Medulla oblongata (tissue), 1 donor: ENCODE measurements around the gene STARD13.

Source experiments
- DNase-seq: peaks from one replicate; pipeline ENCODE4 v3.0.0-alpha.2; 2015; ENCODE audit errors: extremely low spot score

The STARD13 gene, protein sequence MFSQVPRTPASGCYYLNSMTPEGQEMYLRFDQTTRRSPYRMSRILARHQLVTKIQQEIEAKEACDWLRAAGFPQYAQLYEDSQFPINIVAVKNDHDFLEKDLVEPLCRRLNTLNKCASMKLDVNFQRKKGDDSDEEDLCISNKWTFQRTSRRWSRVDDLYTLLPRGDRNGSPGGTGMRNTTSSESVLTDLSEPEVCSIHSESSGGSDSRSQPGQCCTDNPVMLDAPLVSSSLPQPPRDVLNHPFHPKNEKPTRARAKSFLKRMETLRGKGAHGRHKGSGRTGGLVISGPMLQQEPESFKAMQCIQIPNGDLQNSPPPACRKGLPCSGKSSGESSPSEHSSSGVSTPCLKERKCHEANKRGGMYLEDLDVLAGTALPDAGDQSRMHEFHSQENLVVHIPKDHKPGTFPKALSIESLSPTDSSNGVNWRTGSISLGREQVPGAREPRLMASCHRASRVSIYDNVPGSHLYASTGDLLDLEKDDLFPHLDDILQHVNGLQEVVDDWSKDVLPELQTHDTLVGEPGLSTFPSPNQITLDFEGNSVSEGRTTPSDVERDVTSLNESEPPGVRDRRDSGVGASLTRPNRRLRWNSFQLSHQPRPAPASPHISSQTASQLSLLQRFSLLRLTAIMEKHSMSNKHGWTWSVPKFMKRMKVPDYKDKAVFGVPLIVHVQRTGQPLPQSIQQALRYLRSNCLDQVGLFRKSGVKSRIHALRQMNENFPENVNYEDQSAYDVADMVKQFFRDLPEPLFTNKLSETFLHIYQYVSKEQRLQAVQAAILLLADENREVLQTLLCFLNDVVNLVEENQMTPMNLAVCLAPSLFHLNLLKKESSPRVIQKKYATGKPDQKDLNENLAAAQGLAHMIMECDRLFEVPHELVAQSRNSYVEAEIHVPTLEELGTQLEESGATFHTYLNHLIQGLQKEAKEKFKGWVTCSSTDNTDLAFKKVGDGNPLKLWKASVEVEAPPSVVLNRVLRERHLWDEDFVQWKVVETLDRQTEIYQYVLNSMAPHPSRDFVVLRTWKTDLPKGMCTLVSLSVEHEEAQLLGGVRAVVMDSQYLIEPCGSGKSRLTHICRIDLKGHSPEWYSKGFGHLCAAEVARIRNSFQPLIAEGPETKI

DNA sequence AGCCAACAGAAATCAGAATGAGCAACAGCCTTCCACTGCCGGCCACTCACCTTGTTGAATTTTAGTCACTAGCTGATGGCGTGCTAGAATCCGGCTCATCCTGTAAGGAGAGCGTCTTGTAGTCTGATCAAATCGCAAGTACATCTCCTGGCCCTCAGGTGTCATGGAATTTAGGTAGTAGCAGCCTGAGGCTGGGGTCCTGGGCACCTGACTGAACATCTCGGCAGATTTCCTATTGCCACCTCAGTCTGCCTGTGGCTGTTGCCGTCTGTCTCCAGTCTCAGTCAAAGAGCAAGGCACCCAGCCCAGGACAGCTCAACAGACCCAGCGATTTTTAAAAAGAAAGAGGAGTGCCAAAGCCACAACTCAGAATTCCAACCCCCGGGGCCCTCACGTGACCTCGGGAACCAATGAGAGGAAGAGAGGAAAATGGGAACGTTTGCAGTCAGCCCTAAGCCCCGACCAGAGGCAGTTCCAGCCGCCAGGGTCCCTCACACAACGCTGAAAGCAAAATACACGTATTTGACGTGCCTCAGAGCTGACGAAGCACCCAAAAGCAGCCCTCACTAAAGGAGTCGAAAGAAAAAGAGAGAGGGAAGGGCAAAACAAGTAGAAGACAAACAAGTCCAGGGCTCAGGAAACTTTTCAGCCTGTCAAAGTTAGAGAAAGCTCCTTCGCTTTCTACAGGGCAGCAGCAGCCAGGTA, at the start of gene STARD13:
Gene STARD13, minus strand, starts transcription at position 336 of the 705 bp plus-strand sequence. Its CDS starts 117 bp downstream, at position 219.
- peak; percentile 98 for DNase-seq

DNA sequence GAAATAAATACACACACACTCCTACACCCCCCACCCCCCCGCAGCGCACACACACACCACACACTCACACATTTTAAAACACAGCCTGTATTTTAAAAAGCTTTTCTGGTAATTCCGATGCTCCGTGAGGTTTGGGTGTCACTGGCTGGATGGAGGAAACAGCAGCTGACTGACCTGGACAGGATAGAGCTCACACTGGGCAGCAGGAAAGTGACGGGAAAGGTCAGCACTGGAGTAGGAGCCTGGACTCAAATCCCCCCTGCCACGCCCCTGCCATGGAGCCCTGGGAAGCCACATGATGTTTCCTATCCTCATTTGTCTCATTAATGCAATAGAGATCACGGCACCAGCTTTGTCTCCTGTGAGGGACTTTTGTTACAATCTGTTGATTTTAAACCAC, 49.3 kb upstream of the STARD13 start:
- DNase-seq = no peak

DNA sequence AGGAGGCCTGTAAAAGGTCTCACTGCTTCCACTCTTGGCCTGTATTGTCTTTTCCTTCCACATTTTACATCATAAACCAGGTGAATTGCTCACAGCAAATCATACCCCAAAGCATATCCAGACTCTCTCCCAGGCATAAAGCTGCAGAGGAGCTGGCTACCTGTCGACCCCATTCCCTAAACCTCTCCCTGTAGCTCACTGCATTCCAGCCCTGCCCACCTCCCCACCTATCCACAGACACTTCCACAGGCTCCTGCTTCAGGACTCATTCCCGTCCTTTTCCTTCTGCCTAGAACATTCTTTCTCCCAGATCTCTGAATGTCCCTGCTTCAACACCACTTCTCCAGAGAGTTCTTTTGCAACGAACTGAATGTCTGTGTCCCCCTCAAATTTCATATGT, 46.4 kb upstream of the STARD13 start:
- DNase-seq = no peak

DNA sequence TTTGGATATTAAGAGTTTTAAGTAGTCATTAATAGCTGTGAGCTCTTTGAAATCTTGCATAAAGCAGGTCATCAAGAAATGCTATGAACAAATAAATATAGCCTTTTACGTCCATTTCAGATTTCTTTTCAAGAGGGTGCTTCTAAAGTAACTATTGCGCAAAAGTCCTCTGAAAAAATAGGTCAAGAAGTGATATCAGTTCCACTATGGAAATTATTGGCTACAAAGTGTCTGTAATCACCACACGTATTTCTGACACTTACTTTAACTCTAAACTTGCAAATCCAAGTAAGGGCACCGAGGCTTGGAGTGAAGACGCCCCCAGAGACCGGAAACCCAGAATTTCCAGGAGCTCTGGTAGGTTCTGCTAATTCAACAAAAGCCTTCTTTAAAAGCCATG, 44.9 kb upstream of the STARD13 start:
- DNase-seq = no peak

DNA sequence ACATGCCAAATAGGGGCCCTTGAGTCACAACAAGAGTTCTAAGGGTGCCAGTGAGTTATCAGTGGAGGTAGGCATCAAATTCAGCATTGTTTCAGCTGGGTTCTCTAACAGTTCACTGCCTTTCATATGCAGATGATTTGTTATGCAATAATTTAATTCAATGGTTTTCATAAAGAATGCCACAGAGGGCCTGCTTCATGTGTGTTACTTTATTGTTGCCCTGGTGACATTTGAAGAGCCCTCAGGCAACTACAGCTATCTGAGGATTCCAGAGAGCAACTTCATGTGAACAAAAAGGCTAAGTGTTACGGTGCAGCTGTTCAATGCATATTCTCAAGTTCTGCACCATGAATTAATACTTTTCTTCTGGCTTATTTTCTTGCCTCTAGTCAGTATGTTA, 43.1 kb upstream of the STARD13 start:
- DNase-seq = no peak

DNA sequence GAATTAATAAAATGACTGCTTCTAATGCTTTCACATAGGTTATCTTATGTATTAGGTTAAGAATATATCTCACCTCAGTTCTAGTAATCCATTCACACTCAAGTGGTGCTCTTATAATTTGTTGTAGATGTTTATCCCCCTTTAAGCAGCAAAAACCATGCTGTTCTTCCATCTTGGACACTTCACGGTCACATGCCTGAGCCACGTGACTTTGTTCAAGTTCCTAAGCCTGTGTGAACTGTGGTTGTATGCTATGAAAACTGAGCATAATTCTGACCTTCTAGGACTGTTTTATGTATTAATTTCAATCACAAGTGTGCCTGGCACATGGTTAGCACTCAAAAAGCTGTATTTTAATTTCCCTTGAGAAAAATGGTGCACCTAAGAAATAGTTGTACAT, 41.2 kb upstream of the STARD13 start:
- DNase-seq = no peak

DNA sequence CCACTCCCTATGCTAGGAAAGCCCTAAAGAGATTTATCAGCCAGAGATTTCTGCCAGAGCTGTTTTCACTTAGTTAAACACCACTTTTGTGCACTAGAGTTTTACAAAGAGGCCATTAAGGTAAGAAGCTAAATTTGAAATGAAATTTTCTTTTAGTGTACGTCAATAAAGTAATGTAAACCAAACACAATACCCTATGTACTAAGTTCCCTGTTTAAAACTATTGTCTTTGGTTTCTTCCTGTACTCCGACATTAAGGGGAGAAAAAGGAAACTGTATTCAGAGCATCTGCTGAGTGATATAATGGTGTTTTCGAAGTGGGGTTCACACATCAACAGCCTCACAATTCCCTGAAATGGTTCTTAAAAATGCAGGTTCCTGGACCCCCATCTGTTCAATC, 40.7 kb upstream of the STARD13 start:
- no peak for DNase-seq

DNA sequence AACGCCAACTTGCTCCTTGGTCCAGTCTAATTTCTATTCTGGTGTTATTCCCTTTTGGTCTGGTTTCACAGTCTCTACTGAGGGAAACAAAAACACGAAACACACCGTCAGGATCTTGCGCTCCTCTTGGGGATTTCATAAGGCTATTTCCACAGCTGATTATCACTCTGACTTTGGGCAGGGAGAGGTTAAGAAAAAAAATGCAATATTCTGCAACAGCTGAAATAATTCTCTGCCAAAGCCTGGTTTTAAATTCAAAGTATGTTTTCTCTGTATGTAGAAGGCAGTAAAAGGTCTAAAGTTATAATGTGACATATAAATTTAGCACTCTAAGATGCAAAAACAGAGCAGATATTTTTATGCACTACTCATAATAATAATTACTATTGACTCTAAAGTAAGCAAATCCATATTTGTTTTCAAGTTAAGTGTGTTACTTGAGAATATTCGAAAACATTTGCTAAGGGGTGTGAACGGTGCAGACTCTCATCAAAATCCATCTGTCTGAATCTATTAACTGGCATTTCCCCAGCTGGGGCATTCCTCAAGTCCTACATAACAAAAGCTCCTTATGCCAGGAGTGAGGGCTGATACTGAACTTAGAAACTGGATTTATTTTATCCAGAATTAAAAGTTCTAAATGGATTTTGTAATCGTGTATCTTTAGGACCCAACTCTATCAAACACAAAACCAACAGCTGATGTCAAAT, 38.4 kb upstream of the STARD13 start:
- DNase-seq = peak; percentile 27

DNA sequence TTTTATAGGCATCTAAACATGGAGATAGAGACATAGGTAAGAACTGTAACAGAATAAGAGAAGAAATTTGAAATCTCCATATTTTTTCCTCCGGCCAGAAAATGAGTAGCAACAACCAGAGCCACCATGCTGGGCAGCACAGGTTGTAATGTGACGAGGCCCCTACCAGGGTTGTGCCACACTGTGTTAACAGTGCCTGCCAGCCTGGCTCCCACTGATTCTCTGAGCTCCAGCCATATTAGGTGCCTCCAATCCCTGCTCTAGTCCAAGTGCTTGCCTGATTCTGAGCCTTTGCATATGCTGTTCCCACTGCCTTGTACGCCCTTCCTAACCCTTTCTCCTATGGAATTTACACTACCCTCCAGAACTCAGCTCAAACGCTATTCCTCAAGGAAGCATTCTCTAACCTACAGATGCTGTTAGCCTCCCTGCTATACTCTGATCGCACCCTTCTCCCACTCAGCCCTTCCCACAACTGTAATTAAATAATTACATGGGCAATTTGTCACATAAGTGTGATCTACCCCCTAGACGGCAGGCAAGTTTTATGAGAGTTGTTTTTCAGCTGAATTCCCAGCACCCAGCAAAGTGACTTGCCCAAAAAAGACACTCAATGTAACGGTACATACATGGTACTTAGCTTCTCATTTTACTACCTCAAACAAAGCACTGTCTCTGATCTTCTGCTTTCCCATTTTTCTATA, 37.6 kb upstream of the STARD13 start:
- no peak for DNase-seq

DNA sequence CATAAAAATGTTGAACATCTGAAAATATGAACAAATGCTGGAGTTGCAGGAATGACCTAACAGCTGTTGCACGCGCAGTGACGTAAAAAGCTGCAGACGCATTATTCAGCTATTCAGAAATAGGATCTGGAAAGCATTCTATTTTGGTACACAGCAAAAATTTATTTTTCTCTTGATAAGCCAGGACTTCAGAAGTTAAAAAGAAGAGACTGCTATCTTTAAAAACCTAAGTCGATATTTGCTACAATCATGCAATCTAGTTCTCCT, 36.9 kb upstream of the STARD13 start:
- DNase-seq = no peak

DNA sequence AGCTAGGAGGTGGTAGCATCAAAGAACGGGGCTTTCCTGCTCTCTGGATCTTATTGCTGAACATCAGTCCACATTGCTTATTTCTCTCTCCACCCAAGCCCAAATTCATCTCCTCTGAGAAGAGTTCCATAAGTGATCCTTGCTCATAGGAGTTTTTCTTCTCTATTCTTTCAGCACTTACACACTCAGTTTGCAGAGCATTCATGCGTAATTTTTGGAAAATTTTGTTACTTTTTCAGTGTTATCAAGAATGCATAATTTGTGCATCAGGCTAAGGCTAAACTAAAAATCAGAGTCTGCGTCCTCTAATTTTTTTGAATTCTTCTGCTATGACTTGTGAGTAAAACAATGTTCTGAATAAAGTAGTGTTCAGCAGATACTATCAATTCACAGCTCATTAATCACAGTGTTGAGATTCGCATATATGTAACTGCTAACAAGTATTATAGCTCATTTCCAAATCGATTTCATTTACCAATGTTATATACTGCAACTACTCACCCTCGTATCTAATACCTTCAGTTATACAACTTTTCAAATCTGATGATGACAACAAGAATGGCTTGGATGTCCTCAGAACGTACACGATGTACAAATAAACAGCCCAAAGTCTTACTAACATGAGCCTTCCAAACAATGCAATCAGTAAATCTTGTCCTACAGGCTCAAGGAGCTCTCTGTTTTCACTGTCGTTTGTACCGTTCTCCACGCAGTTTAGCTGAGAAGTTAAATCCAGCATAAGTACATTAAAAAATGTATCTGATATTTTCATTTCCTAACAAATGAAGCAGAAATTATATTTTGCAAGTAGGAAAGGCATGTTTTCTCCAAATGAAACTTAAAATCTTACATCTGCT, 36.4 kb upstream of the STARD13 start:
- peak; percentile 21 for DNase-seq

DNA sequence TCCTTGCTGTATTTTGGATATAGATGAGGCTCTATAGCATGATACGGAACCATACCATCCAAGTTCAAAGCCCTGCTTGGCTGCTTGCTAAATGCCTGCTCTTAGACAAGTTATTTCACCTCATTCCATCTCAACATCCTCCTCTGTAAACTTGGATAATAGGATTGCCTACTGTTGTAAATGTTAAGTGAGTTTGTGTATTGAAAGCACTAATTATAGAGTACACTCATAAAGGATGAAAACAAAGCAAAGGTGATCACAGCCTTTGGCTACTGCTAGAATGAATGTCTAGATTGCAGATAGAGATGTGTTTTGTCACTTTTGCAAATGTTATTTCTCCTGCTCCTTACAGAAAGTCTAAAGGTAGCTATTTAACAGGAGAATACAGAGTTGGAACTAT, 34.3 kb upstream of the STARD13 start:
- DNase-seq = no peak

DNA sequence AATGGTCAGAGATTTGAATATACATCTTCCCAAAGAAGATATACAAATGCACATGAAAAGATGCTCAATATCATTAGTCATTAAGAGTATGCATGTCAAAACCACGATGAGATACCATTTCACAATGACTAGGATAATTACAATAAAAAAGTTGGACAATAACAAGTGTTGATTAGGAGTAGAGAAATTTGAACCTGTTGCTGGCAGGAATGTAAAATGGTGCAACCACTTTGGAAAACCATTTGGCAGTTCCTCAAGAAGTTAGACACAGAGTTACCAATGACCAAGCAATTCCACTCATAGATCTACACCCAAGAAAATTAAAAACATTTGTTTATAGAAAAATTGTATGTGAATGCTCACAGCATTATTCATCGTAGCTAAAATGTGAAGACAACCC, 33.2 kb upstream of the STARD13 start:
- no peak for DNase-seq

DNA sequence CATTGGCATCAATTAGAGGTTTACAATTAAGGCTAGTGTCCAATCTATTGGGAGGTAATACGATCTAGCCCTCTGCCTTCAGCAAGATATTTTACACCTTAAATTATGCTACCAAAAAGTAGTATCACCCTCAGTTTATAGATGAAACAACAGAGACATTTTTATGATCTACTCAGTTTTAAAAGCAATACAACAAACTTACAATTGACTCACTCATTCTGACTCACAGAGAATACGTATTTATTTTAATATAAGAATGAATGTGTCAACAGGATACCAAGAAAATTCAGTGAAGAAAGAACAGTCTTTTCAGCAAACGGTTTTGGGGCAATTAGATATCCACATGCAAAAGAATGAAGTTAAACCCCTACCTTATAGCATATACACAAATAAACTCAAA, 32.5 kb upstream of the STARD13 start:
- DNase-seq = no peak

DNA sequence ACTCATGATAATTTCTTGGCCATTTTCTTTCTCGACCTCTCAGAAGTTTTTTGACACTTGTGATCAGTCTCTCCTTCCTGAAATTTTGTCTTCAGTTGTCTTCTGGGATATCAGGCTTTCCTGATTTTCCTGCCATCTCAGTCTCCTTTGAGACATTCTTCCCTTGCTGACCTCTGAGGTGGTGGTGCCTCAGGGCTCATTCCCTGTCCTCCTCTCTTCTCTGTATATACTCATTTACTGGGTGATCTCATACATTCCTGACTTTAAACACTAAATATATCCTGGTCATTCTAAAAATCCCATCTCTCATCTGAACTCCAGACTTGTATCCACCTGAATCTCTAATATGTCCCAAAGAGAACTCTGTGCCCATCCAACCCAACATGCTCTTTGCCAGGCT, 31.3 kb upstream of the STARD13 start:
- DNase-seq = no peak

DNA sequence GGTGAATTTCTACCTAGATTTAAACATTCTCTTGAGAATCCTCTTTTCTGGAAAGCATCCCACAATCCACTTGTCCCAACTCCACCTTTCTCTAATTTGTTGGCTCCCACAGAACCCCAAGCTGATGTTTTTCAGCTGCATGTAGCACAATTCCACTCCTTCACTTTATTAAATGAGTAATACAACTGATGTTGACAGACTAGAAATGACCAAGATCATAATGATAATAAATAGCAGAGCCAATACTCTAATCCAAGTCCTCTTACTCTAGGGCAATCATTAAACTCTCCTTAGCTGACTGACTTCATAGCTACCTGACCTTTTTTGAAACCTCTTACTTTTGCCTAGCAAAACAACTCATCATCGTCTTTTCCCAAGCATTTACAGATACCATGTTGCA, 27.9 kb upstream of the STARD13 start:
- no peak for DNase-seq

DNA sequence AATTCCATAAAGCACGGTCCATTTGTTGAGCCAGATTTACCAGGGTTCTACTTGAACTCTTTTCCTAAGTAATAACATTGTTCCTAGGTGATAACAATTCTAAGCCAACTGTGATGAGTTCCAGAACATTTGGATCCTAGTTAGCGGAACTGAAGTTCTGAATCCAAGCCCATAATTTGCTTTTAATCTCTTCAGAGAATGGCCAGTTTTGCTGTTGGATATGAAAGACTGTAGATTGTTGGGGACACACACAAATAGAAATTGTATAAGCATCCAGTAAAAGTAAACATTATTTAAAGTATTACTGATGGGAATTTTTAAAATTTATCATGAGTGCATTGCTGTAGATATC, 27.3 kb upstream of the STARD13 start:
- no peak for DNase-seq

DNA sequence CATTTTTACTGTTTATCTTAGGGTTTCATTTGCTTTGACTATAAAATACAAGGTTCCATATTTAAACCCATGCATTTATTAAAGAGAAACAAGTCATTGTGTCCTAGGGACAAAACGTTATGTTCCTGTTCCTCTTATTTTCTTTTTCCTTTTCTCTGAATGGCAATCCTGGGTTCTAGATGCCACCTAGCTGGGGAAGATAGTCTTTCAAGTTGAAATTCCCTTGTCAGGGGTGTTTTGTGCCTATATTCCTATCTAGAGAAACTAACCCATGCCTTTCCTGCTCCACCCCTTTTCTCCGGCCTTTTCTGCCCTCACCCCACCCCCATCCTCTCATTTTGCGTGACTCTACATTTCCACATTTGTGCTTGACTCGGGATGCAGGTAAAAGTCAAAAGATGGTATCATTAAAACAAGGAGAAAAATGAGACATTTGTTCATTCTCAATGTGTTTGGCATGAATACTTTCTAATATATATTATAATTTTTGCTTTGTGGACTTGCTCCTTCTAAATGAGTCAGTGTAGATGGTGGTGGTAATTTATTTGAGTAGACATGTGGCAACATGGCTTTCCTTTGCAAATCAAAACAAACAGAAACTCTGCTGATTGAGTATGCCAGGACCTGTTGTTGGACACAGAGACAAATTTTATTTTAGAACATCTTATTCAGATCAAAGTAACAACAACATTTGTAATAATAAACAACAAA, 26.8 kb upstream of the STARD13 start:
- peak; percentile 80 for DNase-seq

DNA sequence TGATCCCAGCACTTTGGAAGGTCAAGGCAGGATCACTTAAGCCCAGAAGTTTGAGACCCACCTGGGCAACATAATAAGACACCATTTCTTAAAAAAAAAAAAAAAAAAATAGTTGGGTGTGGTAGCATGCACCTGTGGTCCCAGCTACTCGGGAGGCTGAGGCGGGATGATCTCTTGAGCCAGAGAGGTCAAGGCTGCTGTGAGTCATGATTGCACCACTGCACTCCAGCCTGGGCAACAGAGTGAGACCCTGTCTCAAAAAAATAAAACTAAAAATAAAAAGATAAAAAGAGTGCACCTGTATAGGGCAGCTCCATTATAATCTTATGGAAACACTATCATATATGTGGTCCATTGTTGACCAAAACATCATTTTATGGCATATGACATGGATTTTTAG, 25.5 kb upstream of the STARD13 start:
- DNase-seq = no peak
